A673 (cell line): ENCODE data around the gene FCER1G. TPM values are rescaled to one million over a fixed set of nuclear protein-coding genes. Genes with fewer than 3 reads are reported as not detected.

Experiments used
- BruUV-seq: library from RNA; stranded (reverse); fragments of 400-500 nt; replicated peaks from 2 replicates; lab custom pipeline; 2021; lab: Mats Ljungman, UMichigan
- CTCF ChIA-PET: fragments of 300-600 bp; sonication (Branson Sonifier 250); formaldehyde crosslinking; loops from one replicate; lab custom pipeline; 2022; ENCODE audit warnings: antibody characterized with exemption; lab: Charles Lee
- POLR2A ChIA-PET: fragments of 300-600 bp; sonication (Branson Sonifier 250); formaldehyde crosslinking; loops from one replicate; lab custom pipeline; 2022; ENCODE audit warnings: antibody characterized with exemption; ENCODE audit not compliant: low non-redundant PET; lab: Charles Lee
- DNase-seq: peaks from one replicate; pipeline ENCODE4 v3.0.0-alpha.2; 2015; ENCODE audit warnings: low spot score
- H3K27ac ChIP-seq: fragments of 200-600 bp; sonication (generic); 2 replicates; pipeline ENCODE4 v1.5.1; 2016; ENCODE audit warnings: mixed run types, low read depth, mild to moderate bottlenecking, mixed read lengths, antibody characterized with exemption, low read length; ENCODE audit not compliant: poor library complexity, severe bottlenecking
- H3K27me3 ChIP-seq: fragments of 200-600 bp; sonication (generic); replicated peaks from 2 replicates; pipeline ENCODE4 v1.6.1; 2017; ENCODE audit warnings: mixed run types, low read depth, mild to moderate bottlenecking, mixed read lengths, antibody characterized with exemption, low read length; ENCODE audit not compliant: insufficient read depth, poor library complexity
- H3K36me3 ChIP-seq: fragments of 200-600 bp; sonication (generic); 2 replicates; pipeline ENCODE4 v1.6.1; 2016; ENCODE audit warnings: mixed run types, mild to moderate bottlenecking, mixed read lengths, antibody characterized with exemption, low read length; ENCODE audit not compliant: insufficient read depth, poor library complexity, severe bottlenecking
- H3K4me1 ChIP-seq: fragments of 200-600 bp; sonication (generic); 2 replicates; pipeline ENCODE4 v1.6.1; 2017; ENCODE audit warnings: mixed run types, mild to moderate bottlenecking, mixed read lengths, antibody characterized with exemption, low read length; ENCODE audit not compliant: insufficient read depth, poor library complexity, severe bottlenecking
- H3K4me3 ChIP-seq: fragments of 200-600 bp; sonication (generic); 2 replicates; pipeline ENCODE4 v1.5.1; 2016; ENCODE audit warnings: low read depth, mixed run types, mild to moderate bottlenecking, mixed read lengths, low read length; ENCODE audit not compliant: poor library complexity, severe bottlenecking
- H3K9me3 ChIP-seq: fragments of 200-600 bp; sonication (generic); 2 replicates; pipeline ENCODE4 v1.6.1; 2016; ENCODE audit warnings: mixed run types, low read depth, mild to moderate bottlenecking, mixed read lengths, antibody characterized with exemption, low read length; ENCODE audit not compliant: poor library complexity, severe bottlenecking
- CTCF ChIP-seq: fragments of 300-800, 200-600 bp; sonication (generic); conservative IDR thresholded peaks from 2 replicates; pipeline ENCODE4 v1.5.1; 2017; ENCODE audit warnings: low read depth, mild to moderate bottlenecking, antibody characterized with exemption, low read length, moderate library complexity, mixed read lengths
- EZH2 ChIP-seq: fragments of 200-600 bp; sonication (generic); IDR thresholded peaks from 2 replicates; pipeline ENCODE4 v1.6.1; 2017; ENCODE audit warnings: borderline replicate concordance, low read depth, mild to moderate bottlenecking, mixed read lengths, antibody characterized with exemption, low read length; ENCODE audit not compliant: poor library complexity, severe bottlenecking
- intact Hi-C: fragments of 100-400 bp; cut with micrococcal nuclease; formaldehyde crosslinking; loops from one replicate; pipeline ENCODE4 v1.10.0; 2022; ENCODE audit not compliant: unreplicated experiment
- total RNA-seq: library from RNA; stranded (reverse); gene quantifications from 2 replicates; pipeline ENCODE4 v1.2.3, GENCODE V29; 2021

The FCER1G gene
- total RNA-seq, 1 experiment from 2014 or later, result 1.5 TPM

- DNase-seq, result no peak
- BruUV-seq, result no TSS peak
- CTCF ChIA-PET, result interaction anchor here (0.5 kb wide), 1 partner anchor 25 kb away, joined by 8 read pairs; no protein-coding TSS in a partner anchor
- TF ChIP-seq CTCF (no peak), EZH2 (no peak)
- no peaks in the 10 kb centered on the region for H3K9me3 ChIP-seq
- POLR2A ChIA-PET, result no interaction called here
- H3K36me3 ChIP-seq, result peaks cover 53% of the 10 kb centered on the region
- H3K27ac ChIP-seq, result no peak overlapping the region
- H3K4me1 ChIP-seq, result peaks cover 15% of the 10 kb centered on the region
- no peak overlapping the region for H3K4me3 ChIP-seq
- no peaks in the 10 kb centered on the region for H3K27me3 ChIP-seq
- intact Hi-C loops, result loop anchor here (1.0 kb wide), 1 partner anchor 33 kb away; no protein-coding TSS in a partner anchor
These were observed 23.1 kb upstream of the FCER1G start for GRCh38 chr1:161191971-161192370.

GRCh38 chr1:161192476-161193465 is 22.3 kb upstream of the FCER1G start:
- H3K4me1 ChIP-seq, result peaks cover 21% of the 10 kb centered on the region
- BruUV-seq, result no TSS peak
- H3K9me3 ChIP-seq, result no peaks in the 10 kb centered on the region
- intact Hi-C loops, result loop anchor here (1.0 kb wide), 1 partner anchor 33 kb away; no protein-coding TSS in a partner anchor
- peaks cover 53% of the 10 kb centered on the region for H3K36me3 ChIP-seq
- no peaks in the 10 kb centered on the region for H3K27me3 ChIP-seq
- DNase-seq, result peak; percentile 85
- no peak overlapping the region for H3K27ac ChIP-seq
- H3K4me3 ChIP-seq, result no peak overlapping the region
- ChIA-PET CTCF (no interaction called here), POLR2A (no interaction called here)
- TF ChIP-seq EZH2 (no peak), CTCF (peak; percentile 91)

GRCh38 chr1:161193561-161194235 is 21.4 kb upstream of the FCER1G start:
- peaks cover 25% of the 10 kb centered on the region for H3K4me1 ChIP-seq
- TF ChIP-seq CTCF (no peak), EZH2 (no peak)
- BruUV-seq, result no TSS peak

More at GRCh38 chr1:161193561-161194235, 21.4 kb upstream of the FCER1G start:
- intact Hi-C loops, result no loop called here
- Histone ChIP-seq H3K9me3 (no peaks in the 10 kb centered on the region), H3K4me3 (no peak overlapping the region), H3K27ac (no peak overlapping the region), H3K27me3 (no peaks in the 10 kb centered on the region), H3K36me3 (peaks cover 53% of the 10 kb centered on the region)
- no peak for DNase-seq
- ChIA-PET POLR2A (interaction anchor here (0.8 kb wide), 1 partner anchor 13 kb away, joined by 3 read pairs; no protein-coding TSS in a partner anchor), CTCF (interaction anchor here (0.5 kb wide), 1 partner anchor 243 kb away, joined by 5 read pairs; no protein-coding TSS in a partner anchor)
